Heart right ventricle (tissue), 16 donors: ENCODE data around the gene SPATA33. TPM values are rescaled to one million over a fixed set of nuclear protein-coding genes. Genes with fewer than 3 reads are reported as not detected.
"Not testable (repeated sequence)": the region's sequence is repeated elsewhere in the genome, so short reads cannot be mapped to it uniquely, and the experiment has no call there.

ENCODE experiments used
- ATAC-seq, 8 donors: fragments of 200-7000 bp; cut with Tn5 transposase; one replicate each; pipeline ENCODE4 v1.9.1; 2020; ENCODE audit warnings: mild to moderate bottlenecking in 8 of 8, moderate library complexity in 8 of 8, moderate number of reproducible peaks in 1 of 8
- DNase-seq, 2 donors: peaks; one replicate each; pipeline ENCODE4 v3.0.0-alpha.2; 2020
- H3K27ac ChIP-seq, 10 donors: fragments of 200-600 bp; sonication (generic) in 2 of 10; one replicate each; pipeline versions ENCODE4 v1.5.0 to v1.8.0; 2020 to 2022; ENCODE audit warnings: mild to moderate bottlenecking in 3 of 10
- H3K27me3 ChIP-seq, 7 donors: fragments of 200-600 bp; one replicate each; pipeline ENCODE4 v1.8.0; 2021 to 2022; ENCODE audit warnings: mild to moderate bottlenecking in 2 of 7
- H3K36me3 ChIP-seq, 9 donors: fragments of 200-600 bp; sonication (generic) in 1 of 9; one replicate each; pipeline versions ENCODE4 v1.5.0 to v1.8.0; 2020 to 2022; ENCODE audit warnings: mild to moderate bottlenecking in 2 of 9
- H3K4me1 ChIP-seq, 9 donors: fragments of 200-600 bp; sonication (generic) in 1 of 9; one replicate each; pipeline versions ENCODE4 v1.5.0 to v1.8.0; 2020 to 2022; ENCODE audit warnings: mild to moderate bottlenecking in 4 of 9
- H3K4me3 ChIP-seq, 10 donors: fragments of 200-600 bp; sonication (generic) in 2 of 10; one replicate each; pipeline versions ENCODE4 v1.5.0 to v1.8.0; 2020 to 2022; ENCODE audit warnings: mild to moderate bottlenecking in 7 of 10, moderate library complexity in 2 of 10
- H3K9me3 ChIP-seq, 11 donors: fragments of 200-600 bp in 10 of 11; sonication (generic) in 2 of 11; one replicate each; pipeline versions ENCODE4 v1.5.0 to v1.8.0; 2013 to 2022; ENCODE audit warnings: mild to moderate bottlenecking in 2 of 11, control low read depth in 1 of 11, moderate library complexity in 1 of 11
- WGBS, 2 donors: extraction: QIAGEN DNeasy Blood & Tissue Kit; methylation state at CpG; one replicate each; pipeline ENCODE4 v1.1.7; 2013; ENCODE audit warnings: inconsistent platforms in 1 of 2; 5-methylcytosine and 5-hydroxymethylcytosine counted together
- intact Hi-C, 10 donors: fragments of 100-400 bp; cut with DNase I; formaldehyde crosslinking; loops; one replicate each; pipeline versions ENCODE4 v1.11.1 to v1.14.2; 2022
- polyA plus RNA-seq, 2 donors: library from polyadenylated mRNA; stranded (reverse); fragments of 200-250 nt; gene quantifications; one replicate each; pipeline ENCODE4 v1.2.3, GENCODE V29; 2013
- total RNA-seq, 10 donors: library from RNA; stranded (reverse); fragmentation: NEBNext Ultra II Directional in 3 of 10; extraction: Animal tissue kit (Norgen Biotek cat#: 25700) in 3 of 10; gene quantifications; one replicate each; pipeline versions ENCODE4 v1.2.1 to v1.2.4, GENCODE V29; 2021 to 2023
- TF ChIP-seq, protein P1 (sequence below), 9 donors: fragments of 200-600 bp; sonication (generic) in 2 of 9; IDR thresholded peaks; one replicate each; pipeline versions ENCODE4 v1.5.0 to v1.8.0; 2021 to 2022; ENCODE audit warnings: antibody characterized with exemption in 9 of 9, mild to moderate bottlenecking in 5 of 9, moderate library complexity in 1 of 9
- donor health status: Arrhythmogenic right ventricular cardiomyopathy.
- donor health status: ischemic (EF 13 %, LVEDD 7.1; RV severe dilation, severe dysfunction).
- donor health status: healthy with polysubstance abuse.
- donor health status: DM: no; HTN: yes; CAD: no.
- donor health status: DM: no; HTN: no; CAD: no.
- donor health status: ischemic (EF 25% LVEDD 6.9; RV normal size, moderate dysfunction).
- donor health status: ischemic (EF 25% LVEDD 5.7; RV mildly dilated, moderate dysfunction).
- donor health status: healthy.
- donor health status: DM: yes; HTN: yes; CAD: no.
- donor health status: Ischemic cardiomyopathy.
- donor health status: ischemic (EF 35%, LVEDD 5.7; RV mildly dilated, moderate dysfunction).
- donor health status: nonischemic (EF 11% LVEDD 7.7; RV severe dilation, severe dysfunction).
- donor health status: DM: yes; HTN: yes; CAD: no.
- donor health status: PGD.
- donor health status: ischemic (EF 29% LVEDD 5.4; RV normal size, mild dysfunction).
- donor health status: nonischemic (EF 23%, LVEDD 6.1; RV moderate dilation, normal function).

SPATA33 gene
- total and polyA plus RNA-seq, 12 donors: 0.76 to 4.6 (median 2.6) TPM

- Histone ChIP-seq H3K27me3 (peaks cover 15 to 38% (median 30%) of the 10 kb centered on the region in 7 donors), H3K4me1 (no peaks in the 10 kb centered on the region), H3K27ac (no peak overlapping the region), H3K9me3 (peaks cover 0 to 3% (median 0%) of the 10 kb centered on the region in 11 donors), H3K4me3 (no peak overlapping the region), H3K36me3 (no peaks in the 10 kb centered on the region)
- TF ChIP-seq, protein P1, sequence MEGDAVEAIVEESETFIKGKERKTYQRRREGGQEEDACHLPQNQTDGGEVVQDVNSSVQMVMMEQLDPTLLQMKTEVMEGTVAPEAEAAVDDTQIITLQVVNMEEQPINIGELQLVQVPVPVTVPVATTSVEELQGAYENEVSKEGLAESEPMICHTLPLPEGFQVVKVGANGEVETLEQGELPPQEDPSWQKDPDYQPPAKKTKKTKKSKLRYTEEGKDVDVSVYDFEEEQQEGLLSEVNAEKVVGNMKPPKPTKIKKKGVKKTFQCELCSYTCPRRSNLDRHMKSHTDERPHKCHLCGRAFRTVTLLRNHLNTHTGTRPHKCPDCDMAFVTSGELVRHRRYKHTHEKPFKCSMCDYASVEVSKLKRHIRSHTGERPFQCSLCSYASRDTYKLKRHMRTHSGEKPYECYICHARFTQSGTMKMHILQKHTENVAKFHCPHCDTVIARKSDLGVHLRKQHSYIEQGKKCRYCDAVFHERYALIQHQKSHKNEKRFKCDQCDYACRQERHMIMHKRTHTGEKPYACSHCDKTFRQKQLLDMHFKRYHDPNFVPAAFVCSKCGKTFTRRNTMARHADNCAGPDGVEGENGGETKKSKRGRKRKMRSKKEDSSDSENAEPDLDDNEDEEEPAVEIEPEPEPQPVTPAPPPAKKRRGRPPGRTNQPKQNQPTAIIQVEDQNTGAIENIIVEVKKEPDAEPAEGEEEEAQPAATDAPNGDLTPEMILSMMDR (IDR thresholded peaks at IDR 0.05): no peak
- no peak for DNase-seq
- no peak for ATAC-seq
- intact Hi-C loops: loop anchor here in 3 of 10 donors (2.0 to 10.0 kb wide), 3 partner anchors 51 to 58 kb away; partner anchors contain the start of gene CPNE7 (in 1 of the 3)
- 77 to 86% methylated on average over 19 of the region's 19 CpGs for WGBS, 2 donors
These were observed 24.5 kb upstream of the SPATA33 start for GRCh38 chr16:89633064-89633631.

- H3K36me3 ChIP-seq: not testable (repeated sequence)
These were observed 22.9 kb upstream of the SPATA33 start for GRCh38 chr16:89634463-89635385.

DNA sequence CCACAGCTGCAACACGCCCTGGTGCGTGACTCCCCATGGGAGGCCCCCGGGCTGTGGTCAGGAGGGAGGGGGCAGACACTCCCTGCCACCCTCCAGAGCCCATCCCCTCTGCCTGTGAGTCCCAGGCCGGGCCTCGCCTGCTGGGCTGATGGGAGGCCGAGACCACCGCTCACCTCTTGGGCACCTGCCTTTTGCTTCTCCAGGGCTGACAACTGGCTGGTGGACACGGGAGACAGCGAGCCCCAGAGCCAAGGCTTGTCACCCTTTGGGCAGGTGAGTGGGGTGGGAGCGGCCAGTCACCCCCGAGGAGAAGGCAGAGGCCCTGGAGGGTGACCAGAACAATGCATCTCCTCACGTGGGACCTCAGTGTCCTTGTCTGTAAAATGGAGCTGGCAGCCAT is 21.0 kb upstream of the SPATA33 start:
- Histone ChIP-seq H3K27ac (no peak overlapping the region), H3K27me3 (peaks cover 15 to 28% (median 21%) of the 10 kb centered on the region in 7 donors), H3K36me3 (no peaks in the 10 kb centered on the region), H3K4me3 (no peak overlapping the region), H3K4me1 (peaks cover 0 to 14% (median 10%) of the 10 kb centered on the region in 9 donors), H3K9me3 (no peaks in the 10 kb centered on the region)
- ATAC-seq (no peak), DNase-seq (no peak)
- TF ChIP-seq, protein P1 (IDR thresholded peaks at IDR 0.05): no peak
- intact Hi-C loops: loop anchor here in 1 of 10 donors (10.0 kb wide), 1 partner anchor 62 kb away; the partner anchor contains the start of gene CPNE7
- WGBS, 2 donors: 88 to 92% methylated on average over 12 of the region's 12 CpGs

More at GRCh38 chr16:89634463-89635385, 22.9 kb upstream of the SPATA33 start:
- DNase-seq, H3K4me1 ChIP-seq, H3K27ac ChIP-seq, ATAC-seq, H3K9me3 ChIP-seq, H3K4me3 ChIP-seq: not testable (repeated sequence)
- intact Hi-C loops: loop anchor here in 2 of 10 donors (5.0 to 10.0 kb wide), 2 partner anchors 52 to 60 kb away; partner anchors contain the start of gene CPNE7 (in 1 of the 2)
- peaks cover 15 to 36% (median 30%) of the 10 kb centered on the region in 7 donors for H3K27me3 ChIP-seq
- WGBS, 2 donors: 49 to 70% methylated on average over 2 of the region's 2 CpGs

- Histone ChIP-seq H3K4me1 (peaks cover 0 to 19% (median 10%) of the 10 kb centered on the region in 9 donors), H3K9me3 (no peaks in the 10 kb centered on the region), H3K27ac (no peak overlapping the region), H3K27me3 (peaks cover 10 to 21% (median 14%) of the 10 kb centered on the region in 7 donors), H3K4me3 (no peak overlapping the region), H3K36me3 (no peaks in the 10 kb centered on the region)
- intact Hi-C loops: loop anchor here in 1 of 10 donors (10.0 kb wide), 1 partner anchor 63 kb away; the partner anchor contains the start of gene CPNE7
- WGBS, 2 donors: 65 to 69% methylated on average over 10 of the region's 10 CpGs
- DNase-seq: no peak
- TF ChIP-seq, protein P1 (IDR thresholded peaks at IDR 0.05): no peak
- no peak for ATAC-seq
These were observed 20.3 kb upstream of the SPATA33 start for GRCh38 chr16:89637379-89637778.
